CD4-positive, alpha-beta T cell (primary cell): ENCODE data around the gene PIP4K2A. TPM values are rescaled to one million over a fixed set of nuclear protein-coding genes. Genes with fewer than 3 reads are reported as not detected.

Experiments
- ATAC-seq: fragments of 200-7000 bp; cut with Tn5 transposase; one replicate; pipeline ENCODE4 v1.10.0; 2022; ENCODE audit warnings: mild to moderate bottlenecking; ENCODE audit not compliant: poor library complexity
- CTCF ChIA-PET: fragments of 350-600 bp; sonication (Branson Sonifier 250); formaldehyde crosslinking; loops from one replicate; lab custom pipeline; 2021; ENCODE audit warnings: antibody characterized with exemption, inconsistent platforms; lab: Charles Lee
- POLR2A ChIA-PET: fragments of 350-600 bp; sonication (Branson Sonifier 250); formaldehyde crosslinking; loops from one replicate; lab custom pipeline; 2021; ENCODE audit warnings: antibody characterized with exemption, inconsistent platforms; lab: Charles Lee
- DNase-seq, 14 experiments: peaks; one replicate each; pipeline ENCODE4 v3.0.0-alpha.2; 2013 to 2020; ENCODE audit warnings: mixed read lengths in 2 of 14
- H3K27ac ChIP-seq, 2 donors: one replicate each; pipeline versions ENCODE4 v1.5.1 to v1.7.0; 2013; ENCODE audit warnings: low read length in 2 of 2, low read depth in 1 of 2, mild to moderate bottlenecking in 1 of 2
- H3K27me3 ChIP-seq, 2 experiments: 1 replicate in 1 of 2; 2 replicates in 1 of 2; pipeline versions ENCODE4 v1.6.1 to v1.7.0; 2013; ENCODE audit warnings: low read length in 2 of 2, control low read depth in 1 of 2, mild to moderate bottlenecking in 1 of 2, moderate library complexity in 1 of 2; ENCODE audit not compliant: insufficient read depth in 2 of 2, control insufficient read depth in 1 of 2
- H3K36me3 ChIP-seq: one replicate; pipeline ENCODE4 v1.6.1; 2013; ENCODE audit warnings: low read length, control low read depth; ENCODE audit not compliant: insufficient read depth
- H3K4me1 ChIP-seq: one replicate; pipeline ENCODE4 v1.6.1; 2013; ENCODE audit warnings: low read length, control low read depth; ENCODE audit not compliant: insufficient read depth
- H3K4me3 ChIP-seq: one replicate; pipeline ENCODE4 v1.5.1; 2013; ENCODE audit warnings: mild to moderate bottlenecking, low read length, moderate library complexity
- H3K9me3 ChIP-seq, 2 experiments: 1 replicate in 1 of 2; 2 replicates in 1 of 2; pipeline versions ENCODE4 v1.6.1 to v1.7.0; 2013; ENCODE audit warnings: low read length in 2 of 2, mild to moderate bottlenecking in 2 of 2, control low read depth in 1 of 2, moderate library complexity in 1 of 2; ENCODE audit not compliant: control insufficient read depth in 1 of 2, insufficient read depth in 1 of 2
- H3K27ac Mint-ChIP-seq: one replicate; pipeline ENCODE4 v1.8.0; 2020; ENCODE audit warnings: mixed read lengths
- H3K27me3 Mint-ChIP-seq: one replicate; pipeline ENCODE4 v1.8.0; 2021; ENCODE audit warnings: mixed read lengths
- H3K36me3 Mint-ChIP-seq: one replicate; pipeline ENCODE4 v1.8.0; 2021; ENCODE audit warnings: low read depth, mixed read lengths
- H3K4me1 Mint-ChIP-seq: one replicate; pipeline ENCODE4 v1.8.0; 2021; ENCODE audit warnings: low read depth, mixed read lengths
- H3K4me3 Mint-ChIP-seq: one replicate; pipeline ENCODE4 v1.8.0; 2020; ENCODE audit warnings: mild to moderate bottlenecking, mixed read lengths
- H3K9me3 Mint-ChIP-seq: one replicate; pipeline ENCODE4 v1.8.0; 2020; ENCODE audit warnings: mixed read lengths
- CTCF ChIP-seq: fragments of 200-600 bp; IDR thresholded peaks from one replicate; pipeline ENCODE4 v1.8.0; 2022; ENCODE audit warnings: antibody characterized with exemption, mild to moderate bottlenecking
- intact Hi-C, 2 experiments: fragments of 100-400 bp; cut with DNase I in 1 of 2; cut with micrococcal nuclease in 1 of 2; formaldehyde crosslinking; loops; one replicate each; pipeline versions ENCODE4 v1.15.1 to v1.9.0; 2023 to 2025; cut with DNase I, micrococcal nuclease
- total RNA-seq, 174 experiments: library from RNA in 2 of 174; stranded (reverse) in 2 of 174; gene quantifications; one replicate each; pipeline ENCODE4 v1.2.3 and lab custom pipeline; 2021 to 2026

Gene PIP4K2A
- total RNA-seq, 2 experiments from 2014 or later: 75.4 to 87.2 TPM

- Mint-ChIP-seq H3K27ac (peak overlapping the region; percentile 64), H3K4me1 (peaks cover 94% of the 10 kb centered on the region), H3K9me3 (no peaks in the 10 kb centered on the region), H3K36me3 (peaks cover 7% of the 10 kb centered on the region), H3K27me3 (no peaks in the 10 kb centered on the region), H3K4me3 (peak overlapping the region; percentile 36)
- Histone ChIP-seq H3K36me3 (no peaks in the 10 kb centered on the region), H3K4me3 (no peak overlapping the region), H3K27ac (no peak overlapping the region), H3K4me1 (peaks cover 73% of the 10 kb centered on the region), H3K9me3 (no peaks in the 10 kb centered on the region), H3K27me3 (no peaks in the 10 kb centered on the region)
- ChIA-PET CTCF (interaction anchor here (0.7 kb wide), 1 partner anchor 69 kb away, joined by 5 read pairs; no protein-coding TSS in a partner anchor), POLR2A (interaction anchor here (0.9 to 8.6 kb wide), 9 partner anchors 8 to 44 kb away, joined by 3 to 157 read pairs (median 4); no protein-coding TSS in a partner anchor)
- no peak for ATAC-seq
- DNase-seq: no peak
- no peak for TF ChIP-seq CTCF
- intact Hi-C loops: no loop called here
These were observed 40.4 kb downstream of the PIP4K2A start for GRCh38 chr10:22673785-22674572.

DNA sequence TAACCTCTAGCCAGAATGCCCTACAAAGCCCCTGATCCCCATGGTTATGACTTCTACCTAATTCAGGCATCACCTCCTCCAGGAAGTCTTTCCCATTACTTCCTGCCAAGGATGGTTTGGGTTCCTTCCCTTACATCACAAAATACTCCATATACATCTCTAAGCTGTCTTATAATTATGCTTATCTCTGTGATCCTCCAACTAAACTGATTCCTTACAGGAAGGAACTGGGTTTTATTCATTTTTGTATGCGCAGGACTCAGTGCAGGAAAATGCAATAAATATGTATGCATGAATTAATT is 41.3 kb downstream of the PIP4K2A start:
- Mint-ChIP-seq H3K27me3 (no peaks in the 10 kb centered on the region), H3K4me3 (peak overlapping the region; percentile 26), H3K9me3 (no peaks in the 10 kb centered on the region), H3K36me3 (peaks cover 7% of the 10 kb centered on the region), H3K4me1 (peaks cover 94% of the 10 kb centered on the region), H3K27ac (peak overlapping the region; percentile 64)
- no peaks in the 10 kb centered on the region for H3K27me3 ChIP-seq
- no peaks in the 10 kb centered on the region for H3K36me3 ChIP-seq
- CTCF ChIA-PET: interaction anchor here (0.7 kb wide), 1 partner anchor 24 kb away, joined by 3 read pairs; no protein-coding TSS in a partner anchor
- H3K4me1 ChIP-seq: peaks cover 74% of the 10 kb centered on the region
- TF ChIP-seq CTCF: no peak
- no peak overlapping the region for H3K27ac ChIP-seq
- DNase-seq (no peak), ATAC-seq (no peak)
- POLR2A ChIA-PET: interaction anchor here (8.6 kb wide), 1 partner anchor 20 kb away, joined by 157 read pairs; no protein-coding TSS in a partner anchor
- H3K9me3 ChIP-seq: no peaks in the 10 kb centered on the region
- no peak overlapping the region for H3K4me3 ChIP-seq
- intact Hi-C loops: no loop called here

DNA sequence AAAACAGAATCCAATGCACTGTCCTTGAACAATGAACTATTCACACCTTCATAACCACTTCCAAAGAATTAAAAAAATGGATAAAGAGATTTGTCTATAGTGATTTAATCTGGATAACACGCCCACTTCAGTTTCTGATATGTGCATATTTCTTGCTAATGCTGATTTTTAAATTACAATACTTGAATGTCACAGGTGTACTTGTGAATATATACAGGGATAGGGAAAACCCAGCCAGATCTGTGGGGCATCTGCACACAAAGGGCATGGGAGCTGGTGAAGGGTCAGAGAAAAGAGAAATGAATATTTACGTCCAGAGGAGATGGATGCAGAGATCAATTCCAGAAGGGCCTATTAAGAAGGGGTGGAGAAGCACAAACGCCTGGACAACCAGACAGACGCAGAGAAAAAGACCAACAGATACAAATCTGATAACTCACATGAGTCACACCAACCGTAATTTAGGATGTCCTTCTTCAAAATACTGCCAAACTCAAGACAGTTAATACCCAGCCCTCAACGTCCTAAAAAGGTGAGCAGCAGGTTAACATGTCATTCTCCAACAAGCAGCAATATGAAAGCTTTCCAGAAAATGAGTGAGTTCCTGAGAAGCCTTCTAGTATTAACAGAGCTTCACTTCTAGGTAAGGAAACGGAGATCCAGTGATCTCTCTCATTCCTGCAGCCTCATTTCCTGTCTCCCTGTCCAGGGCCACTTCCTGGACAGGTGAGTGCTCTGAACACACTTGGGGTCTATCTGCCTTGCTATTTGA is 41.9 kb downstream of the PIP4K2A start:
- DNase-seq: no peak
- H3K27ac Mint-ChIP-seq: peak overlapping the region; percentile 64
- H3K9me3 Mint-ChIP-seq: no peaks in the 10 kb centered on the region
- ATAC-seq: no peak
- H3K36me3 Mint-ChIP-seq: peaks cover 7% of the 10 kb centered on the region
- intact Hi-C loops: no loop called here
- ChIA-PET POLR2A (interaction anchor here (1.3 to 8.6 kb wide), 3 partner anchors 8 to 72 kb away, joined by 3 to 157 read pairs (median 15); no protein-coding TSS in a partner anchor), CTCF (interaction anchor here (0.7 kb wide), 1 partner anchor 23 kb away, joined by 3 read pairs; no protein-coding TSS in a partner anchor)
- H3K4me1 Mint-ChIP-seq: peaks cover 94% of the 10 kb centered on the region
- H3K27ac ChIP-seq: no peak overlapping the region
- no peaks in the 10 kb centered on the region for H3K27me3 Mint-ChIP-seq
- H3K4me1 ChIP-seq: peaks cover 75% of the 10 kb centered on the region
- no peaks in the 10 kb centered on the region for H3K27me3 ChIP-seq
- H3K4me3 Mint-ChIP-seq: peak overlapping the region; percentile 26
- H3K36me3 ChIP-seq: no peaks in the 10 kb centered on the region
- TF ChIP-seq CTCF: no peak
- no peaks in the 10 kb centered on the region for H3K9me3 ChIP-seq
- no peak overlapping the region for H3K4me3 ChIP-seq
